A673 (cell line): ENCODE measurements around the gene ARG1. TPM values are rescaled to one million over a fixed set of nuclear protein-coding genes. Genes with fewer than 3 reads are reported as not detected.
"Not testable (repeated sequence)": the region's sequence is repeated elsewhere in the genome, so short reads cannot be mapped to it uniquely, and the experiment has no call there.

Source experiments
- Bru-seq: library from RNA; stranded (reverse); fragments of 400-500 nt; gene quantifications from one replicate; lab custom pipeline; 2021; lab: Mats Ljungman, UMichigan
- BruChase-seq, 2 experiments: library from RNA; stranded (reverse); fragments of 400-500 nt; gene quantifications; one replicate each; lab custom pipeline; 2021; lab: Mats Ljungman, UMichigan
- BruUV-seq: library from RNA; stranded (reverse); fragments of 400-500 nt; replicated peaks from 2 replicates; lab custom pipeline; 2021; lab: Mats Ljungman, UMichigan
- CTCF ChIA-PET: fragments of 300-600 bp; sonication (Branson Sonifier 250); formaldehyde crosslinking; loops from one replicate; lab custom pipeline; 2022; ENCODE audit warnings: antibody characterized with exemption; lab: Charles Lee
- POLR2A ChIA-PET: fragments of 300-600 bp; sonication (Branson Sonifier 250); formaldehyde crosslinking; loops from one replicate; lab custom pipeline; 2022; ENCODE audit warnings: antibody characterized with exemption; ENCODE audit not compliant: low non-redundant PET; lab: Charles Lee
- DNase-seq: peaks from one replicate; pipeline ENCODE4 v3.0.0-alpha.2; 2015; ENCODE audit warnings: low spot score
- H3K27ac ChIP-seq: fragments of 200-600 bp; sonication (generic); 2 replicates; pipeline ENCODE4 v1.5.1; 2016; ENCODE audit warnings: mixed run types, low read depth, mild to moderate bottlenecking, mixed read lengths, antibody characterized with exemption, low read length; ENCODE audit not compliant: poor library complexity, severe bottlenecking
- H3K27me3 ChIP-seq: fragments of 200-600 bp; sonication (generic); replicated peaks from 2 replicates; pipeline ENCODE4 v1.6.1; 2017; ENCODE audit warnings: mixed run types, low read depth, mild to moderate bottlenecking, mixed read lengths, antibody characterized with exemption, low read length; ENCODE audit not compliant: insufficient read depth, poor library complexity
- H3K36me3 ChIP-seq: fragments of 200-600 bp; sonication (generic); 2 replicates; pipeline ENCODE4 v1.6.1; 2016; ENCODE audit warnings: mixed run types, mild to moderate bottlenecking, mixed read lengths, antibody characterized with exemption, low read length; ENCODE audit not compliant: insufficient read depth, poor library complexity, severe bottlenecking
- H3K4me1 ChIP-seq: fragments of 200-600 bp; sonication (generic); 2 replicates; pipeline ENCODE4 v1.6.1; 2017; ENCODE audit warnings: mixed run types, mild to moderate bottlenecking, mixed read lengths, antibody characterized with exemption, low read length; ENCODE audit not compliant: insufficient read depth, poor library complexity, severe bottlenecking
- H3K4me3 ChIP-seq: fragments of 200-600 bp; sonication (generic); 2 replicates; pipeline ENCODE4 v1.5.1; 2016; ENCODE audit warnings: low read depth, mixed run types, mild to moderate bottlenecking, mixed read lengths, low read length; ENCODE audit not compliant: poor library complexity, severe bottlenecking
- H3K9me3 ChIP-seq: fragments of 200-600 bp; sonication (generic); 2 replicates; pipeline ENCODE4 v1.6.1; 2016; ENCODE audit warnings: mixed run types, low read depth, mild to moderate bottlenecking, mixed read lengths, antibody characterized with exemption, low read length; ENCODE audit not compliant: poor library complexity, severe bottlenecking
- EZH2 ChIP-seq: fragments of 200-600 bp; sonication (generic); IDR thresholded peaks from 2 replicates; pipeline ENCODE4 v1.6.1; 2017; ENCODE audit warnings: borderline replicate concordance, low read depth, mild to moderate bottlenecking, mixed read lengths, antibody characterized with exemption, low read length; ENCODE audit not compliant: poor library complexity, severe bottlenecking
- intact Hi-C: fragments of 100-400 bp; cut with micrococcal nuclease; formaldehyde crosslinking; loops from one replicate; pipeline ENCODE4 v1.10.0; 2022; ENCODE audit not compliant: unreplicated experiment
- long read RNA-seq: library from polyadenylated mRNA; stranded (forward); transcript quantifications from one replicate; pipeline ENCODE4 v2.0.0, GENCODE V29; 2022
- total RNA-seq: library from RNA; stranded (reverse); gene quantifications from 2 replicates; pipeline ENCODE4 v1.2.3, GENCODE V29; 2021
- TF ChIP-seq, protein P1 (sequence below): fragments of 300-800, 200-600 bp; sonication (generic); conservative IDR thresholded peaks from 2 replicates; pipeline ENCODE4 v1.5.1; 2017; ENCODE audit warnings: low read depth, mild to moderate bottlenecking, antibody characterized with exemption, low read length, moderate library complexity, mixed read lengths

ARG1 gene
- total RNA-seq (not detected in 2 replicates), Bru-seq, nascent RNA (percentile 7 among the genes with signal in this experiment), BruChase-seq, experiment 1, labeled RNA remaining after a 2-hour chase (not detected), BruChase-seq, experiment 2, labeled RNA remaining after a 6-hour chase (not detected)
- long read RNA-seq, partial matches to known transcripts, result 0 of 1 reads
- long read RNA-seq, other reads (novel, unspliced or antisense), result 1 of 1 reads

- POLR2A ChIA-PET, result no interaction called here
- BruUV-seq, result no TSS peak
Observed at GRCh38 chr6:131572686-131573415, at the start of gene ARG1. Gene ARG1 (plus strand): TSS chr6:131573226. CDS start chr6:131573283, 57 bp downstream.

GRCh38 chr6:131523988-131524673 is 48.9 kb upstream of the ARG1 start:
- no peak overlapping the region for H3K27ac ChIP-seq
- CTCF ChIA-PET, result no interaction called here
- BruUV-seq, result no TSS peak
- H3K4me3 ChIP-seq, result no peak overlapping the region
- H3K9me3 ChIP-seq, result peaks cover 7% of the 10 kb centered on the region
- POLR2A ChIA-PET, result no interaction called here
- no peak for DNase-seq
- intact Hi-C loops, result no loop called here
- no peaks in the 10 kb centered on the region for H3K4me1 ChIP-seq
- H3K36me3 ChIP-seq, result no peaks in the 10 kb centered on the region
- no peak for TF ChIP-seq EZH2
- TF ChIP-seq, protein P1, sequence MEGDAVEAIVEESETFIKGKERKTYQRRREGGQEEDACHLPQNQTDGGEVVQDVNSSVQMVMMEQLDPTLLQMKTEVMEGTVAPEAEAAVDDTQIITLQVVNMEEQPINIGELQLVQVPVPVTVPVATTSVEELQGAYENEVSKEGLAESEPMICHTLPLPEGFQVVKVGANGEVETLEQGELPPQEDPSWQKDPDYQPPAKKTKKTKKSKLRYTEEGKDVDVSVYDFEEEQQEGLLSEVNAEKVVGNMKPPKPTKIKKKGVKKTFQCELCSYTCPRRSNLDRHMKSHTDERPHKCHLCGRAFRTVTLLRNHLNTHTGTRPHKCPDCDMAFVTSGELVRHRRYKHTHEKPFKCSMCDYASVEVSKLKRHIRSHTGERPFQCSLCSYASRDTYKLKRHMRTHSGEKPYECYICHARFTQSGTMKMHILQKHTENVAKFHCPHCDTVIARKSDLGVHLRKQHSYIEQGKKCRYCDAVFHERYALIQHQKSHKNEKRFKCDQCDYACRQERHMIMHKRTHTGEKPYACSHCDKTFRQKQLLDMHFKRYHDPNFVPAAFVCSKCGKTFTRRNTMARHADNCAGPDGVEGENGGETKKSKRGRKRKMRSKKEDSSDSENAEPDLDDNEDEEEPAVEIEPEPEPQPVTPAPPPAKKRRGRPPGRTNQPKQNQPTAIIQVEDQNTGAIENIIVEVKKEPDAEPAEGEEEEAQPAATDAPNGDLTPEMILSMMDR, result no peak
- no peaks in the 10 kb centered on the region for H3K27me3 ChIP-seq

More at GRCh38 chr6:131572686-131573415, at the start of gene ARG1:
- no peak for DNase-seq
- Histone ChIP-seq H3K36me3 (peaks cover 3% of the 10 kb centered on the region), H3K27ac (no peak within 1 kb of the TSS), H3K4me3 (no peak within 1 kb of the TSS), H3K9me3 (no peaks in the 10 kb centered on the region), H3K27me3 (no peaks in the 10 kb centered on the region), H3K4me1 (peaks cover 12% of the 10 kb centered on the region)
- TF ChIP-seq, protein P1, result no peak
- no peak for TF ChIP-seq EZH2
- intact Hi-C loops, result no loop called here
- CTCF ChIA-PET, result no interaction called here

DNA sequence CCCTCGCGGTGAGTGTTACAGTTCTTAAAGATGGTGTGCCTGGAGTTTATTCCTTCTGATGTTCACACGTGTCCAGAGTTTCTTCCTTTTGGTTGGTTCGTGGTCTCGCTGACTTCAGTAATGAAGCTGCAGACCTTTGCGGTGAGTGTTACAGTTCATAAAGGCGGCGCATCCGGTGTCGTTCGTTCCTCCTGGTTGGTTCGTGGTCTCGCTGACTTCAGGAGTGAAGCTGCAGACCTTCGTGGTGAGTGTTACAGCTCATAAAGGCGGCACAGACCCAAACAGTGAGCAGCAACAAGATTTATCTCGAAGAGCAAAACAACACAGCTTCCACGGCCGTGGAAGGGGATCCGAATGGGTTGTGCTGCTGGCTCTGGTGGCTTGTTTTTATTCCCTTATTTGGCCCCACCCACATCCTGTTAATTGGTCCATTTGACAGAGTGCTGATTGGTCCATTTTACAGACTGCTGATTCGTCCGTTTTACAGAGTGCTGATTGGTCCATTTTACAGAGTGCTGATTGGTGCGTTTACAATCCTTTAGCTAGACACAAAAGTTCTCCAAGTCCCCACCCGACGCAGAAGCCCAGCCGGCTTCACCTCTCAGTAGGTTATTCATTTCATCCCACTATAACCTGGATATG is 48.2 kb upstream of the ARG1 start:
- Histone ChIP-seq H3K27me3 (no peaks in the 10 kb centered on the region), H3K27ac (no peak overlapping the region), H3K9me3 (peaks cover 7% of the 10 kb centered on the region), H3K4me3 (no peak overlapping the region), H3K4me1 (no peaks in the 10 kb centered on the region), H3K36me3 (no peaks in the 10 kb centered on the region)
- no peak for DNase-seq
- no peak for TF ChIP-seq EZH2
- TF ChIP-seq, protein P1, result no peak
- POLR2A ChIA-PET, result no interaction called here
- CTCF ChIA-PET, result no interaction called here
- BruUV-seq, result no TSS peak
- intact Hi-C loops, result no loop called here

- DNase-seq, H3K27ac ChIP-seq, H3K4me3 ChIP-seq, CTCF ChIA-PET, H3K9me3 ChIP-seq, BruUV-seq, H3K27me3 ChIP-seq, H3K36me3 ChIP-seq, POLR2A ChIA-PET: not testable (repeated sequence)
- intact Hi-C loops, result loop anchor here (5.0 kb wide), 1 partner anchor 399 kb away; no protein-coding TSS in a partner anchor
- peaks cover 26% of the 10 kb centered on the region for H3K4me1 ChIP-seq
Observed at GRCh38 chr6:131530936-131531335, 42.1 kb upstream of the ARG1 start.
